Bronchial epithelial cell (primary cell): Measurements from ENCODE around the gene FNDC3B. TPM values are rescaled to one million over a fixed set of nuclear protein-coding genes. Genes with fewer than 3 reads are reported as not detected.

ENCODE experiments used
- DNase-seq: peaks from one replicate; pipeline ENCODE4 v3.0.0-alpha.2; 2010; ENCODE audit warnings: low read depth
- FAIRE-seq: peaks from 2 replicates; lab custom pipeline; 2011; peaks lifted over from hg19 to GRCh38; lab: Jason Lieb, UNC
- H3K27me3 ChIP-seq: 2 replicates; pipeline ENCODE4 v1.5.1; 2011; ENCODE audit warnings: low read length; ENCODE audit not compliant: control insufficient read depth, insufficient read depth
- H3K36me3 ChIP-seq: 2 replicates; pipeline ENCODE4 v1.5.1; 2011; ENCODE audit warnings: low read length; ENCODE audit not compliant: control insufficient read depth, insufficient read depth
- H3K4me3 ChIP-seq: 2 replicates; pipeline ENCODE4 v1.5.1; 2011; ENCODE audit warnings: mild to moderate bottlenecking, low read depth, low read length, control low read depth
- total RNA-seq: library from RNA; depleted of rRNA; stranded (reverse); fragments of >200 nt; gene quantifications from 2 replicates; pipeline ENCODE4 v1.2.1, GENCODE V29; 2014
- TF ChIP-seq, protein P1 (sequence below): IDR thresholded peaks from 2 replicates; pipeline ENCODE4 v1.5.1; 2011; ENCODE audit warnings: mild to moderate bottlenecking, moderate library complexity, low read length, control low read depth, inconsistent platforms; ENCODE audit not compliant: insufficient read depth, severe bottlenecking

Gene FNDC3B
- total RNA-seq, 1 donor from 2014 or later: 39.2 TPM

DNA sequence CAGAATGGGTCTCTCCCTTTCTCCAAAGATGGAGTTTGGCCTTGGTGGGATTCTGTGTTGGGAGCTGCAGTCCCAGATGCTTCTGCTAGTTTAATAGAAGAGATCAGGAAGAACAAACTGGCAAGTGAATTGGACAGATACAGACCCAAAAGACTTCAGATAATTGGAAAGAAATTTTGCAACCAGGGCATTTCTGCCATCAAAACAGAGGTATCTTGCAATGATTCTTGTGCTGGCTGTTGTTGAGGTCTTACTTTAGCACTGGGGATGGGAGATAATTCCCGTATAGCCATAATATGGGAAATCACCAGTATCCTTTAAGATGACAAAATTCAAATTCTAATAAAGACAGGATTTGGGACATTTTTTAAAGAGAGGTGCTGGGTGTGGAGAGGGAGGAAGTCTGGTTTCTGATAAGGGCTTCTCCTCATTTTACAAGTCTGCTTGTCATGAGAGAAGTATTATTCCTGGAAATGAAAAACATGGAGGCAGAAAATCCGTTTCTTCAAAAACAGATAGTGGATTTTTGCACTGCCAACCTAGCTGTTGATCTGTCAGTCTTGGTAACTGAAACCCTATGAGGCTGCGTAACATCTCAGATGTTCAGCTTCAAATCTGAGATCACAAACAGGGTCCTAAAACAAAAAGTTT lies 40.1 kb downstream of the FNDC3B start:
- DNase-seq: no peak
- H3K27me3 ChIP-seq: no peaks in the 10 kb centered on the region
- no peak overlapping the region for H3K4me3 ChIP-seq
- TF ChIP-seq, protein P1, sequence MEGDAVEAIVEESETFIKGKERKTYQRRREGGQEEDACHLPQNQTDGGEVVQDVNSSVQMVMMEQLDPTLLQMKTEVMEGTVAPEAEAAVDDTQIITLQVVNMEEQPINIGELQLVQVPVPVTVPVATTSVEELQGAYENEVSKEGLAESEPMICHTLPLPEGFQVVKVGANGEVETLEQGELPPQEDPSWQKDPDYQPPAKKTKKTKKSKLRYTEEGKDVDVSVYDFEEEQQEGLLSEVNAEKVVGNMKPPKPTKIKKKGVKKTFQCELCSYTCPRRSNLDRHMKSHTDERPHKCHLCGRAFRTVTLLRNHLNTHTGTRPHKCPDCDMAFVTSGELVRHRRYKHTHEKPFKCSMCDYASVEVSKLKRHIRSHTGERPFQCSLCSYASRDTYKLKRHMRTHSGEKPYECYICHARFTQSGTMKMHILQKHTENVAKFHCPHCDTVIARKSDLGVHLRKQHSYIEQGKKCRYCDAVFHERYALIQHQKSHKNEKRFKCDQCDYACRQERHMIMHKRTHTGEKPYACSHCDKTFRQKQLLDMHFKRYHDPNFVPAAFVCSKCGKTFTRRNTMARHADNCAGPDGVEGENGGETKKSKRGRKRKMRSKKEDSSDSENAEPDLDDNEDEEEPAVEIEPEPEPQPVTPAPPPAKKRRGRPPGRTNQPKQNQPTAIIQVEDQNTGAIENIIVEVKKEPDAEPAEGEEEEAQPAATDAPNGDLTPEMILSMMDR: no peak
- FAIRE-seq: no peak
- peaks cover 1% of the 10 kb centered on the region for H3K36me3 ChIP-seq

DNA sequence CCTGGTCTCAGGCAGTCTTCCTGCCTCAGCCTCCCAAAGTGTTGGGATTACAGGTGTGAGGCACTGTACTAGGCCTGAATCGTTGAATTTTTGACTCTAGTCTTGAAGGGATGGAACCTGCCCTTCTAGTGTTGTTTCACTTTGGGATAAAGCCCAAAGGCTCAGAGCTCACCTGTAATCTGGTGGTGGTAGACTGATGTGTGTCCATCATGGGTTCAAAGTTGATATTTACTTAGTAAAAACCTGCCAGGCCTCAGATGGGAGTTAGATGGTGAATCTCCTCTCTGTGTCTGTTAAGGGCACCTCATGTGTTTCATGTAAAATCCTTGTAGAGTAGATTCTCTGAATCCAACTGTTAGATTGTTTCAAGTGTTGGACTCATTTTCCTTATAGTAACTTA lies 41.1 kb downstream of the FNDC3B start:
- TF ChIP-seq, protein P1: no peak
- Histone ChIP-seq H3K4me3 (no peak overlapping the region), H3K27me3 (no peaks in the 10 kb centered on the region), H3K36me3 (peaks cover 1% of the 10 kb centered on the region)
- no peak for DNase-seq
- no peak for FAIRE-seq

DNA sequence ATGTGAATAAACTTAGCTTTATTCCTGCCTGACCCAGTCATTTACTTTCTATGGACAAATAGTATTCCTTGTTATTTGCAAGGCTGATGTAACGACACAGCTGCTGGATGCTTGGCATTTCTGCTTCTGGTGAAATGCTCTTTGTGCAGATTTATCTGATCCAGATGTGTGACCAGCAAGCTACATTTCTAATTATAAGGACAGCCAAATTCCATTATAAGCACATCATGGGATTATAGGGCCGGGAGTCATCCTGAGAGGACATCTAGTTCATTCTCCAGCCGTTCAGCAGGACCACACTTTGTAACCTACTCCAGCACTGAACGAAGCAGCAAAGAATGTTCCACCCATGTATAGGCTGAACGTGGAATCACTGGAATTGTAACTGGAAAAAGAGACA lies 42.9 kb downstream of the FNDC3B start:
- Histone ChIP-seq H3K27me3 (no peaks in the 10 kb centered on the region), H3K36me3 (peaks cover 1% of the 10 kb centered on the region), H3K4me3 (no peak overlapping the region)
- DNase-seq (no peak), FAIRE-seq (no peak)
- TF ChIP-seq, protein P1: no peak

DNA sequence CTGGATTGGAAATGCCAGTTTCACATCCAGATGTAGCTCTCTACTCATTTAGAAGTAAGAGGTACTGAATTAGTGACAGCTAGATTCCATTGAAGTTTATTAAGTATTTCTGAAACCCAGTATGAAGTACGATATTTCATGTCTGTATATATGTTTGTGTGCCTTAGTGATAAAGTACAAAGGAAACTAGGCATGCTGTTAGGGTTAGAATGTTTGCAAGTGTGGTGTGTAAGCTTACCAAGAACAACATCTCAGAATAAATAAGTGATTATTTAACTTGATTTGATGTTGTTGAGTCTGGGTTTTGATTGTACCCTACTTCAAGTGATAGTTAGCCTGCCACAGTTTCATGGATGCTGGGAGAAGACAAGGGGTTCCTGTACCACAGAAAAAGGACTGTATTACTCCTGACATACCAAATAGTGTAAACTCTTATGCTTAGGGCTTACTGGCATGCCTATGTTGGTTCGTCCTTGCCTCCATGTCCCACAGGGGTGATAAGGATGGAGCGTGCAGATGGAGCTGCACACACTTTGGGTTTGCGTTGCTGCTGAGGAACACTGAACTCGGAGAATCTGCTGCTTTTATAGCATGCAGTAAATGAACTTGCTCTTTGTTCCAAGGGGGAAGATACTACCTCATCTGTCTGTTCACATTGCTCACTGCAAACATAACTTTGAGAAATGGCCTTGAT lies 43.6 kb downstream of the FNDC3B start:
- TF ChIP-seq, protein P1: no peak
- Histone ChIP-seq H3K36me3 (no peaks in the 10 kb centered on the region), H3K4me3 (no peak overlapping the region), H3K27me3 (no peaks in the 10 kb centered on the region)
- no peak for DNase-seq
- FAIRE-seq: no peak

DNA sequence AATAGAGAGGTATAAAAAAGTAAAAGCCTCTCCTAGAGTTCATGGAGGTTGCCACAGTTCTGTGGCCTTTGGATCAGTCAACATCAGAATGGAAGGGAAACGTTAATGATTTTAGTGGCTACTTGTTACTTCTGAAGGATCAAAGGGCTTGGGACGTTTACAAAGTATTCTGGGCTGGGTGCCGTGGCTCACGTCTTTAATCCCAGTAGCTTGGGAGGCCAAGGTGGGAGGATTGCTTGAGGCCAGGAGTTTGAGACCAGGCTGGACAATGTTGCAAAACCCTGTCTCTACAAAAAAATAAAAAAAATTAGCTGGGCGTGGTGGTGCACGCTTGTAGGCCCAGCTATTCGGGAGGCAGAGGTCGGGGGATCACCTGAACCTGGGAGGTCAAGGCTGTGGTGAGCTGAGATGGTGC lies 44.6 kb downstream of the FNDC3B start:
- H3K36me3 ChIP-seq: no peaks in the 10 kb centered on the region
- FAIRE-seq (no peak), DNase-seq (no peak)
- TF ChIP-seq, protein P1: no peak
- no peaks in the 10 kb centered on the region for H3K27me3 ChIP-seq
- H3K4me3 ChIP-seq: no peak overlapping the region
